Endothelial cell of umbilical vein (primary cell): ENCODE data around the gene SORCS2. TPM values are rescaled to one million over a fixed set of nuclear protein-coding genes. Genes with fewer than 3 reads are reported as not detected.

Experiments
- BruUV-seq: library from RNA; stranded (reverse); fragments of 400-500 nt; replicated peaks from 2 replicates; lab custom pipeline; 2021; lab: Mats Ljungman, UMichigan
- CTCF ChIA-PET: fragments of 300-600, 350-600 bp; sonication (Branson Sonifier 250); formaldehyde crosslinking; loops from one replicate; lab custom pipeline; 2021; ENCODE audit warnings: antibody characterized with exemption, inconsistent platforms; lab: Charles Lee
- POLR2A ChIA-PET: fragments of 300-600, 350-600 bp; sonication (Branson Sonifier 250); formaldehyde crosslinking; loops from one replicate; lab custom pipeline; 2021; ENCODE audit warnings: antibody characterized with exemption, inconsistent platforms; lab: Charles Lee
- DNase-seq: peaks from one replicate; pipeline ENCODE4 v3.0.0-alpha.2; 2011; ENCODE audit warnings: low read depth, low spot score
- FAIRE-seq: peaks from 2 replicates; lab custom pipeline; 2011; peaks lifted over from hg19 to GRCh38; lab: Jason Lieb, UNC
- H2AFZ ChIP-seq: 2 replicates; pipeline ENCODE4 v1.6.0; 2012; ENCODE audit warnings: low read depth, low read length, control low read depth, inconsistent platforms
- H3K27ac ChIP-seq: 2 replicates; pipeline ENCODE4 v1.5.1; 2011; ENCODE audit warnings: low read depth, mild to moderate bottlenecking, control low read depth, low read length, moderate library complexity; ENCODE audit not compliant: insufficient read depth
- H3K27me3 ChIP-seq, 2 experiments: 2 replicates each; pipeline versions ENCODE4 v1.6.0 to v1.6.1; 2011; ENCODE audit warnings: low read length in 2 of 2, mixed read lengths in 1 of 2; ENCODE audit not compliant: control insufficient read depth in 2 of 2, insufficient read depth in 2 of 2
- H3K36me3 ChIP-seq, 2 experiments: 2 replicates in 1 of 2; 3 replicates in 1 of 2; pipeline ENCODE4 v1.5.1; 2011; ENCODE audit warnings: low read length in 2 of 2, mild to moderate bottlenecking in 1 of 2, moderate library complexity in 1 of 2; ENCODE audit not compliant: control insufficient read depth in 2 of 2, insufficient read depth in 2 of 2; ENCODE audit errors: extremely low read depth in 1 of 2
- H3K4me1 ChIP-seq: 3 replicates; pipeline ENCODE4 v1.5.1; 2011; ENCODE audit warnings: mild to moderate bottlenecking, low read length; ENCODE audit not compliant: control insufficient read depth, insufficient read depth; ENCODE audit errors: extremely low read depth
- H3K4me2 ChIP-seq: 2 replicates; pipeline ENCODE4 v1.6.1; 2011; ENCODE audit warnings: low read length, control low read depth, mixed read lengths; ENCODE audit not compliant: insufficient read depth
- H3K4me3 ChIP-seq, 3 experiments: fragments of 200-600 bp in 1 of 3; sonication (generic), shearing (Covaris generic) in 1 of 3; replicated peaks in 1 of 3; 2 replicates each; pipeline ENCODE4 v1.5.1; 2011 to 2016; ENCODE audit warnings: control low read depth in 3 of 3, low read length in 3 of 3, mild to moderate bottlenecking in 2 of 3, inconsistent platforms in 1 of 3, low read depth in 1 of 3, moderate library complexity in 1 of 3; ENCODE audit not compliant: insufficient read depth in 1 of 3
- H3K79me2 ChIP-seq: 2 replicates; pipeline ENCODE4 v1.6.0; 2012; ENCODE audit warnings: low read length, inconsistent platforms; ENCODE audit not compliant: control insufficient read depth, insufficient read depth
- H3K9ac ChIP-seq: replicated peaks from 2 replicates; pipeline ENCODE3; 2011; ENCODE audit warnings: low read length, control low read depth; ENCODE audit not compliant: insufficient read depth; ENCODE audit errors: extremely low read depth
- H3K9me1 ChIP-seq: replicated peaks from 3 replicates; pipeline ENCODE4 v1.6.0; 2011; ENCODE audit warnings: mild to moderate bottlenecking, low read length; ENCODE audit not compliant: control insufficient read depth, insufficient read depth; ENCODE audit errors: extremely low read depth
- H3K9me3 ChIP-seq: replicated peaks from 2 replicates; pipeline ENCODE4 v1.5.1; 2012; ENCODE audit warnings: low read length, inconsistent platforms; ENCODE audit not compliant: control insufficient read depth, insufficient read depth
- H4K20me1 ChIP-seq: replicated peaks from 2 replicates; pipeline ENCODE3; 2011; ENCODE audit warnings: mild to moderate bottlenecking, low read length; ENCODE audit not compliant: control insufficient read depth, insufficient read depth; ENCODE audit errors: extremely low read depth
- EZH2 ChIP-seq: IDR thresholded peaks from 2 replicates; pipeline ENCODE4 v1.6.1; 2012; ENCODE audit warnings: borderline replicate concordance, low read depth, mild to moderate bottlenecking, moderate library complexity, low read length, inconsistent platforms; ENCODE audit not compliant: severe bottlenecking
- FOS ChIP-seq: IDR thresholded peaks from 2 replicates; pipeline ENCODE4 v1.6.1; 2011; ENCODE audit warnings: mild to moderate bottlenecking, low read length, moderate library complexity, borderline replicate concordance; ENCODE audit not compliant: insufficient read depth
- GATA2 ChIP-seq: IDR thresholded peaks from 2 replicates; pipeline ENCODE4 v1.7.0; 2011; ENCODE audit warnings: low read depth, mild to moderate bottlenecking, moderate library complexity, mixed read lengths, low read length; ENCODE audit not compliant: insufficient read length, insufficient read depth
- JUN ChIP-seq: IDR thresholded peaks from 2 replicates; pipeline ENCODE4 v1.6.1; 2011; ENCODE audit warnings: borderline replicate concordance, low read depth; ENCODE audit not compliant: insufficient read length, insufficient read depth
- MYC ChIP-seq: IDR thresholded peaks from one replicate; pipeline ENCODE4 v1.6.1; 2011; ENCODE audit warnings: mild to moderate bottlenecking, low read depth, low read length
- POLR2A ChIP-seq: IDR thresholded peaks from 2 replicates; pipeline ENCODE4 v1.6.1; 2012; ENCODE audit warnings: low read depth, mild to moderate bottlenecking, control low read depth, low read length
- POLR2AphosphoS5 ChIP-seq: IDR thresholded peaks from 2 replicates; pipeline ENCODE4 v1.6.1; 2012; ENCODE audit warnings: low read depth, mild to moderate bottlenecking, control low read depth, low read length, moderate library complexity; ENCODE audit not compliant: insufficient read depth
- dilution Hi-C: fragments of 300-500 bp; cut with MboI; formaldehyde crosslinking; loops from one replicate; pipeline ENCODE4 v1.15.0; 2019; ENCODE audit warnings: low sequenced_read_pairs; ENCODE audit not compliant: extremely low pct_ligation_motif_present
- intact Hi-C: fragments of 100-400 bp; cut with micrococcal nuclease; formaldehyde crosslinking; loops from one replicate; pipeline ENCODE4 v1.10.0; 2022
- polyA plus RNA-seq, 4 experiments: library from polyadenylated mRNA; depleted of rRNA in 3 of 4; stranded (reverse) in 3 of 4; unstranded in 1 of 4; fragments of >200 nt; gene quantifications; 2 replicates each; pipeline versions ENCODE4 v1.2.1 to v1.2.3, GENCODE V29; 2011 to 2012; ENCODE audit warnings: missing spikeins in 1 of 4
- total RNA-seq: library from RNA; stranded (reverse); gene quantifications from 2 replicates; pipeline ENCODE4 v1.2.3, GENCODE V29; 2021
- TF ChIP-seq, protein P1 (sequence below), 2 donors: IDR thresholded peaks; 1 replicate in 1 of 2; 2 replicates in 1 of 2; pipeline ENCODE4 v1.5.1; 2011; ENCODE audit warnings: low read length in 2 of 2, mild to moderate bottlenecking in 2 of 2, moderate library complexity in 2 of 2, control low read depth in 1 of 2, inconsistent platforms in 1 of 2, low read depth in 1 of 2; ENCODE audit not compliant: insufficient read depth in 1 of 2; ENCODE audit errors: extremely low read depth in 1 of 2
- TF ChIP-seq, protein P2 (sequence below): IDR thresholded peaks from 2 replicates; pipeline ENCODE4 v1.6.1; 2011; ENCODE audit not compliant: insufficient read depth, insufficient read length

The SORCS2 gene
- total and polyA plus RNA-seq, 2 donors (not counting 3 experiments of a cell fraction or from before 2014, with no cell fraction given), result not detected

DNA sequence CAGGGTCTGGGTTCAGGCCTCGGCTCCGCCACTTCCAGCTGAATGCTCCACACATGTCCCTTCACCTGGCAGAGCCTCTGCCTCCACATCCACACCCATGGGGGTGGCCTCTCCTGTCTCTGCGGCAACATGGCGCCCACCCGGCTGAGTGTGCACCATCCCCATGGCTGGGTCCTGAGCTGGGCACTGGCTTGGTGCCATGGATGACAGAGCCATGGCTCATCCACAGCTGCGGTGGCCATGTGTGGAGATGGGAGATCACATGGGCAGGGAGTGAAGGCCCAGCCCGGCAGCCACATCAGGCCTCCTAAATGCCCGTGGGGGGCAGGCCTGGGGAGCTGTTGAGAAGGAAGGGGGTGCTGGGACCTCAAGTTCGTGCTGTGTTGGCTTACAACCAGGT lies 533.6 kb downstream of the SORCS2 start:
- TF ChIP-seq, protein P1, sequence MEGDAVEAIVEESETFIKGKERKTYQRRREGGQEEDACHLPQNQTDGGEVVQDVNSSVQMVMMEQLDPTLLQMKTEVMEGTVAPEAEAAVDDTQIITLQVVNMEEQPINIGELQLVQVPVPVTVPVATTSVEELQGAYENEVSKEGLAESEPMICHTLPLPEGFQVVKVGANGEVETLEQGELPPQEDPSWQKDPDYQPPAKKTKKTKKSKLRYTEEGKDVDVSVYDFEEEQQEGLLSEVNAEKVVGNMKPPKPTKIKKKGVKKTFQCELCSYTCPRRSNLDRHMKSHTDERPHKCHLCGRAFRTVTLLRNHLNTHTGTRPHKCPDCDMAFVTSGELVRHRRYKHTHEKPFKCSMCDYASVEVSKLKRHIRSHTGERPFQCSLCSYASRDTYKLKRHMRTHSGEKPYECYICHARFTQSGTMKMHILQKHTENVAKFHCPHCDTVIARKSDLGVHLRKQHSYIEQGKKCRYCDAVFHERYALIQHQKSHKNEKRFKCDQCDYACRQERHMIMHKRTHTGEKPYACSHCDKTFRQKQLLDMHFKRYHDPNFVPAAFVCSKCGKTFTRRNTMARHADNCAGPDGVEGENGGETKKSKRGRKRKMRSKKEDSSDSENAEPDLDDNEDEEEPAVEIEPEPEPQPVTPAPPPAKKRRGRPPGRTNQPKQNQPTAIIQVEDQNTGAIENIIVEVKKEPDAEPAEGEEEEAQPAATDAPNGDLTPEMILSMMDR (IDR thresholded peaks at IDR 0.05; ENCODE audit: extremely low read depth in 1 of 2, insufficient read depth in 1 of 2, low read depth in 1 of 2, low read length in 2 of 2), result no peak
- TF ChIP-seq JUN (no peak), GATA2 (no peak), EZH2 (no peak), FOS (no peak), MYC (no peak), POLR2A (no peak), POLR2AphosphoS5 (no peak)
- TF ChIP-seq, protein P2, sequence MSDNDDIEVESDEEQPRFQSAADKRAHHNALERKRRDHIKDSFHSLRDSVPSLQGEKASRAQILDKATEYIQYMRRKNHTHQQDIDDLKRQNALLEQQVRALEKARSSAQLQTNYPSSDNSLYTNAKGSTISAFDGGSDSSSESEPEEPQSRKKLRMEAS, result no peak
- dilution Hi-C loops (no loop called here), intact Hi-C loops (no loop called here)
- H4K20me1 ChIP-seq, result no peaks in the 10 kb centered on the region
- H3K4me3 ChIP-seq, result no peak overlapping the region
- H3K9me3 ChIP-seq, result no peaks in the 10 kb centered on the region
- CTCF ChIA-PET, result no interaction called here
- no peaks in the 10 kb centered on the region for H3K9me1 ChIP-seq
- H3K27ac ChIP-seq, result no peak overlapping the region
- DNase-seq, result no peak
- no TSS peak for BruUV-seq
- no peak overlapping the region for H3K4me2 ChIP-seq
- no peaks in the 10 kb centered on the region for H3K36me3 ChIP-seq
- no peak overlapping the region for H3K9ac ChIP-seq
- no peak overlapping the region for H2AFZ ChIP-seq
- no peaks in the 10 kb centered on the region for H3K27me3 ChIP-seq
- POLR2A ChIA-PET, result no interaction called here
- H3K79me2 ChIP-seq, result no peaks in the 10 kb centered on the region
- FAIRE-seq, result no peak
- peaks cover 10% of the 10 kb centered on the region for H3K4me1 ChIP-seq
